HG03280 (cell line): ENCODE measurements around the gene ABHD12B.
"Not testable (repeated sequence)": the region's sequence is repeated elsewhere in the genome, so short reads cannot be mapped to it uniquely, and the experiment has no call there.

Experiments
- ATAC-seq: cut with Tn5 transposase; IDR thresholded peaks from one replicate; pipeline ENCODE4 v1.9.1; 2021; ENCODE audit warnings: mild to moderate bottlenecking, moderate library complexity; ENCODE audit not compliant: unreplicated experiment

The ABHD12B gene

DNA sequence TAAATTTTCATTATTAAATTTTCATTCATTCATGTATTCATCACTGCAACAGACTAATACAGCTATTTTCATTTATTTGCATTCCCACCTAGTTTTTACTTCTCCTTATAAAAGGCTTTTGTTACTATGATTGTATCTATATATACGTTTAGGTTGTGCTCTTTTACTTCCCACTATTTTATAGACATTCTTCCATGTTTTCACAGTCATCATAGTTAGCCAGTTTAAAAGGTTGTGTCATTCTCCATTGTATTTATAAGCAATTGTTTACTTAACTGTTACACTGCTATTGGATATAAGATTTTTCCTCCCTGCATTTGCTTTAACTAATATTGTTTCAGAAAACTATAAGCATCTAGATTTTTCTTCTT is 12.0 kb downstream of the ABHD12B start:
- no peak for ATAC-seq

DNA sequence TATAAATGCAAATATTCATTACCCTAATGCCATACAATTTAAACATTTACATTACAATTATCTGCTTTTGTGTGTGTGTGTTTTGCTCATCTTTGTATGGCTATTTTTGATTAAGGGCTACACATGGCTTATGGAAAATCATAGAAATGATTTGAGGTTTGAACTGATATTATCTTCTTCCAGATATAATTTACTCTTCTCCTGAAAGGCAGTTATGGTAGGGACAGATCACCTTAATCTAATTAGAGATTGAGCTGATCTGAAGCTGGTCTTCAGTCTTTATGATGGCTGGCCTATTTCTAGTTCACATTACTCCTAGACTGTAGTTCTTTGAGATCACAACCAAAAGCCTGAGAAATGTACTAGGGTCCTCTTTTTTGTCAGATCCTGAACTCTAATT is 15.6 kb downstream of the ABHD12B start:
- no peak for ATAC-seq

DNA sequence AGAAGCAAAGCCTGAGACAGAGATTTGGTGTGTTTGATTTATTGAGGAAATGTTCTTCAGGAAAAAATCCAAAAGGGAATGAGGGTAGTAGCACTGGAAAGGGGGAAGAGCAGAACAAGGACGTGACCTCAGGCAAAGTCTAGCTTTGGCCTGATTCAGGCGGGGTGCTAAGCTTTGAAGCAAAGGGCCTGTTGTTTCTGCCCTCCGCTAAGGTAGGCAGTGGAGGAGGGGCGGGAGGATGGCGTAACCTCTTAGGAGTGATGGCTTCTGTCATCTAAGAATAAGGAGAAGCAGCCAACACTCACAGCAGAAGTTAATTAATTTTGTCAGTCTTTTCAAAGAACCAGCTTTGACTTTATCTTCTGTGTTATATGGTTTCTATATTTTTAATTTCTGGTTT is 20.4 kb downstream of the ABHD12B start:
- ATAC-seq, result no peak

DNA sequence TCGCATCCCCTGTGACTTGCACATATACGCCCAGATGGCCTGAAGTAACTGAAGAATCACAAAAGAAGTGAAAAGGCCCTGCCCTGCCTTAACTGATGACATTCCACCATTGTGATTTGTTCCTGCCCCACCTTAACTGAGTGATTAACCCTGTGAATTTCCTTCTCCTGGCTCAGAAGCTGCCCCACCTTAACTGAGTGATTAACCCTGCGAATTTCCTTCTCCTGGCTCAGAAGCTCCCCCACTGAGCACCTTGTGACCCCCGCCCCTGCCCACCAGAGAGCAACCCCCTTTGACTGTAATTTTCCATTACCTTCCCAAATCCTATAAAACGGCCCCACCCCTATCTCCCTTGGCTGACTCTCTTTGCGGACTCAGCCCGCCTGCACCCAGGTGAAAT is 24.6 kb downstream of the ABHD12B start:
- not testable (repeated sequence) for ATAC-seq

DNA sequence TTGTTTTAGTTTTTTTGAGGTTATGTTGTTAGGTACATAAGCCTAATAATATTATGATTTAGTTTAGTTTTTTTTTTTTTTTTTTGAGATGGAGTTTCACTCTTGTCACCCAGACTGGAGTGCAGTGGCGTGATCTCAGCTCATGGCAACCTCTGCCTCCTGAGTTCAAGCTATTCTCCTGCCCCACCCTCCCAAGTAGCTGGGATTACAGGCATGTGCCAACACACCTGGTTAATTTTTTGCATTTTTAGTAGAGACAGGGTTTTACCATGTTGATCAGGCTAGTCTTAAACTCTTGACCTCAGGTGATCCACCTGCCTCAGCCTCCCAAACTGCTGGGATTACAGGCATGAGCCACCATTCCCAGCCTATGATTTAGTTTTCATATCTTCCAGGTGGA is 25.2 kb downstream of the ABHD12B start:
- ATAC-seq, result not testable (repeated sequence)

DNA sequence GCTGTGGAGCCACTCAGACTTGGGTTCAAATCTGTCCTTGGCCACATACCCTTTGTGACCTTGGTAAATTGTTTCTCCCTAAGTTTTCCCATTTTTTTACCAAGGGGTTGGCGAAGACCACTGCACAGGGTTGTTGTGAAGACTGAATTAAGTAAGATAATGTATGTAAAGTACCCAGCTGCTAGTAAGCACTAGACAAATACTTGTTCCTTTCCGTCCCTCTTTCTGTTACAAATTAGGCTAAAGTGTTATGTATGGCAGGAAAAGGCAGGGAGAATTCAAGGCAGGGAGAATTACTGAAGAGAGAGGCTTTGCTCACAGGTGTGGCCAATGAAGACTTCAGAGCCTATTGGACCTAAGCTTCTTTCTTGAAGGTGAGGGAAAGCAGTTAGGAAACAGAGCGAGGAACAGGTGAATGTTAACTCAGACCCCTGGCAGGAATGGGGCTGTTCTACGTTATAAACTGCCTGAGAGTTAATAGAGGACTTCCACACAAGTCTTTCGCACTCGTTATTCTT is 25.9 kb downstream of the ABHD12B start:
- ATAC-seq, result no peak

DNA sequence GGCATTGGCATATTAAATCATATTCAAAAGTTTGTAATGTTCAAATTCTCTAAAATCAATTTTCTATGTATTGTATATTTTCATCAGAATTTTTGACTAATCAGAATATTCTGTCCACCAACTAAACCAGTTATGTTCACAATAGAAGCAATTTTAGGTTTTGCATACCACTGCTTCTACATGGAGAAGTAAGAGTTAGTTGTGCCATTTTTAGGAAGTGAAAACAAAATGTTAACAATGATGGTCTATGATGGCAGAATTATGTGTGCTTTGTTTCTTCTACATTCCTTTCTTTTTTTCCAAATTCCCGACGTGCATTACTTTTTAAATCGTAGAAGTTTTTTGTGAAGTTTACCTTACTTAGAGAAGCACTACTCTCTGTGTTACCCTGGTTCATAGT is 29.5 kb downstream of the ABHD12B start:
- ATAC-seq, result no peak

DNA sequence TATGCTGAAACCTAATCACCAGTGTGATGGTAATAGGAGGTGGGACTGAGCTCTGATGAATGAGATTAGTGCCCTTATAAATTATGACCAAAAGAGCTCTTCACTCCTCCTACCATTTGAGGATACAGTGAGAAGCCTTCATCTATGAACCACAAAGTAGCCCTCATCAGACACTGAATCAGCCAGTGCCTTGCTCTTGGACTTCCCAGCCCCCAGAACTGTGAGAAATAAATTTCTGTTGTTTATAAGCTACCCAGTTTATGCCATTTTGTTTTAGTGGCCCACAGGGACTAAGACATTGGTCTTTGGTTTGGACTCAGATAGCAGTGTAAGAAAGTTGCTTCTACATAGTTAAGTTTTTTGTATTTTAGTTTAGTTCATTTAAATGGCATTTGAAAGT is 32.9 kb downstream of the ABHD12B start:
- ATAC-seq, result no peak

DNA sequence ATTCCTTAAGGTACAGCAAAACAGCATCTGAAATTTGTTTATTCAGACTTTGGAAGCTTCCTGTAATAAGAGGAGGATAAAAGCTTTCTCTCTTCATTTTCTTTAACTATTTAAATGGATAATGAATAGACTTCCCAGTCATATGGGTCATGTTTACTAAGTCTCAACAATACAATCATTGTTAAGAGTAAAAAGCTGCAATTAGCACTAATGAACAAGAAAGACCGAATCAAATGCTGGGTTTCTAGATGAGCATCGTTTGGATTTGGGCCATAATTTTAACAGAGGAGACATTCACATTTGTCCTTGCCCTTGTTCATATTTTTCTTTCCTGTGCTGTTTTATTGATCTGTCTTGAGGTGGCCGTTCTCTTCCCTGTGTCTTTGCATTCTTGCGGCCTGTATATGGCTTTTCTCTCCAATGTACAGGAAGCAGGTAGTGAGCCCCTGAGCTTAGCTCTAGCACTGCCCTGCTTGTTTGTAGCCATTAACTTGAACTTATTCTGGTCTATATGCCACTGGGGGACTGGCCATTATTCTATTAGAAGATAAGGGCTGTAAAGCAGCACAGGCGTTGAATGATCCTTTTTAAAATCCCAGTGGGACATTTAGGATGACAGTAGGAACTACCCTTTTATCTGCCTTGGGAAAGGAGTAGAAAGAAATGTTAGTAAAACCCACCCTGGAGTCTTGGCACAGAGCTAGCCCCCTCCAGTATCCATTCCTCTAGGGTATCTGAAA is 34.6 kb downstream of the ABHD12B start:
- ATAC-seq, result no peak

DNA sequence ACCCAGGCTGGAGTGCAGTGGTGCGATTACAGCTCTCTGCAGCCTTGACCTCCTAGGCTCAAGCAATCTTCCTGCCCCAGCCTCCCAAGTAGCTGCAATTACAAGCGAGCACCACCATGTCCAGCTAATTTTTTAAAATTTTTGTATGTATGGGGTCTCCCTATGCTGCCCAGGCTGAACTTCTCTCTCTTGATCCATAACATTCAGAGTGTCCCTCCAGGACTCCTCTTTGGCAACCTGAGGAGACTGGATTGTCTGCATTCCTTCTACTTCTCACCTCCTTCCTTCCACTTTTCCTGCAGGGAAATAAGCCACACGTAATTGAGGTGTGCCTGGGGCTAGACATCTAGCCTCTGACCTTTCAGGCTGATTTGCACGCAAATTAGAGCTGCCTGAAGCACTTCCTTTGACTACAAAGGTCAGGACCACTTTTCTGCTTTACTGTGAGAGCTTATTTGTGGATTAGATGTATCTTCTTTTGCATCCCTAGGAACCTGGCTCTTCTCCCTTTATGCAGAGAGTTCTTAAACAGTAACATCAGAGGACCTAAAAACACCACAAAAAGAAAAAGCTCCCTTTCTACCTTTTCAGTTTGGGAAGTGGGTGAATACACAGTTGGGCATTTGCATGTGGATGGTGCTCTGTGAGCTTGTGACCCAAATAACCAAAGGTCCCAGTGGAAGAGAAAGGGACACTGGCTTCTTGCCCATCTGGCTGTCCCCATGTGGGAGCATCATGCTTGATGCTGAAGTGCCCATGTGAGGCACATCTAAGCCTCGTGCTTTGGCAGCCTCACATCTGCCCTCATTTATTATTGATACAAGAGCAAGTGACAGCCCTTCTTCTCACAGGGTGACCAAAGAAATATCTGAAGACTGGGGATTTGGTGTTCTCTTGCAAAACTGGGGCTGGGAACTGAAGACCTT is 38.9 kb downstream of the ABHD12B start:
- ATAC-seq, result no peak

DNA sequence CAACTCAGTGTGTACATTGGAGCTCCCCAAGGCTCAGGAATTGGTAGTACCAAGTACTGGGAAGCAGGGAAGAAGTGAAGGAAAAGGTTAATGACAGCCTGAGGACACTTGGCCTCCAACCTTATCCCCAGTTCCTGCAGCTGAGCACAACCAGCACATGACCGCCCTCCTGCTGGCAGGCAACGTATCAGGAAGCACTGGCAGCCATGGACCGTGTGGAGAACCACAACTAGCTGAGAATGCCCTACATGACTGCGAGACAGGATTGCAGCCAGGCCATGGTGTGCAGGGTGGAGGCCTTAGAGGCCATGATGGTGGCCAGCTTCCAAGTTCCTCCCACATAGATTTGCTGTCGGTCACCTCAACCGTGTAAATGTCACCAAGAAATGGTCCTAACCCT is 45.6 kb downstream of the ABHD12B start:
- ATAC-seq, result no peak

DNA sequence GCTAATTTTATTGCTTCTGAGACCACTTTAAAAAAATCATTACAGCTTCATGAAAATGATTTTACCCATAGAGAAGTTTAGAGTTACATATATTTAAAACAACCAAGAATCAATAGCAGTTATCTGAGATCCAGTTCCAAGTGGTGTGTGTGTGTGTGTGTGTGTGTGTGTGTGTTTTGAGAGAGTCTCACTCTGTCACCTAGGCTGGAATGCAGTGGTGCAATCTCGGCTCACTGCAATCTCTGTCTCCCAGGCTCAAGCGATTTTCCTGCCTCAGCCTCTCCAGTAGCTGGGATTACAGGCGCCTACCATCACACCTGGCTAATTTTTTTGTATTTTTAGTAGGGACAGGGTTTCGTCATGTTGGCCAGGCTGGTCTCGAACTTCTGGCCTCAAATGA is 47.7 kb downstream of the ABHD12B start:
- not testable (repeated sequence) for ATAC-seq

DNA sequence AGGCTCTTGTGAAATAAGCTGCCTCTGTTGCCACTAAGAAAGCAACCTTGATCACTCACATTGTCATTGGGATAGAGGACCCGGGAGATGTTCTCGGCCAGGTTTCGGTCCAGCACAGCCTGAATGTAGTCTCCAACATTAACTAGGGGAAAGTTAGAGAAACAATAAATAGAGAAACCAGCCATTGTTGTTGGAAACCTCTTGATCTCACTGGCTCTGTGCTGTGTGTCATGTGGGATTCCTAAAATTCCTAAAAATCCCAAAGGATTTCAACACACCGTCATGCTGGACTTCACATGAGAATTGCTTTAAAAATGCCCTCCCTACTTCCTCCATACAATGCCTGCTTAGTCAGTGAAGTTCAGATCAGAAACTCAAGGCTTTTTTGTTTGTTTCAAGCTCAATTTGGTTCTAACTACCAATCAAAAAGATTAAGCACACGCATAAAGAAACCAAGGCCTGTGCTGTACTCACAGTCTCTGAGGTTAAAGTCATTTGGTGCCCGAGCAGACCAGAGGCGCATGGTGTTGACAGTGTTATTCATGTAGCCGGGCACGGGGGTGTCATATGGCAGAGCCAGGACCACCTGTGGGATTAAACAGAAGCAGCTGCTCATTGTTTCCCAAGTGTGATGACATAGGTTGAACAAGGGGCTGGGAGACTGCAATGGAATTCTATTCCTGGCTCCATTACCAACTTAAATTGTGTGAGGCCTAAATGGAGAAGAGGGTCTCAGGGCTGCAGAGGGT is 48.8 kb downstream of the ABHD12B start:
- no peak for ATAC-seq

DNA sequence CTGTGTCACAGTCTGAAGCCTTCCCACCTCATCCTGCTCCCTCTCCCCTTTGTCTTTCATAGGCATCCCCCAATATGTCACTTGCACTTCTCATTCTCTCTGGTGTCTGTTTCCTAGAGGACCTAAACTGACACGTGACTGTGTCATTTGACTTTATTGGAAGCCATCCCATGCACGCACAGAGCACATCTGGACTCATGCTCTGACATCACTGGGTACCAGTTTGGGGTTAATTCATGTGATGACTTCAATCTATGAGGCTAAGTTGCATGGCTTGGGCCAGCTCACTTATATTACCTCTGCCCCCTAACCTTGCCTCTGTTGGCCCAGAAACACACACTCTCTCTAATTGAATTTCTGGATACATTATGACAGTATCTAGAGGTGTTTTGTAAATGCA is 51.0 kb downstream of the ABHD12B start:
- ATAC-seq, result no peak

DNA sequence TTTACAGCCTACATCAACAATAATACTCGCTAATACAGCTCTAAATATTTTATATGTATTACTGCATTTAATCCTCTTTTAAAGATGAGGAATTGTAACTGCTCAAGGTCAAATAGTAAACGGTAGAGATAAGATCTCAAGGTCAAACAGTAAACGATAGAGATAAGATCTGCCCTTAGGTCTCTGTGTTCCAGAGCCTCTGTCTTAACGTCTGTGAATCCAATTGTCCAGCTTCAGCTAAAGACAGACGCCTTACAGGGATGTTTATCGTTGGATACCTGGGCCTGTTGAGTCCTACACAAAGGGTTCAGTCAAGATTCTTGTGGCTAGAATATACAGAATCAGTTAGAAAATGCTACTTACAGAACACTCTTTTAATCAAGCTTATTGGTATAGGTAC is 52.4 kb downstream of the ABHD12B start:
- no peak for ATAC-seq

DNA sequence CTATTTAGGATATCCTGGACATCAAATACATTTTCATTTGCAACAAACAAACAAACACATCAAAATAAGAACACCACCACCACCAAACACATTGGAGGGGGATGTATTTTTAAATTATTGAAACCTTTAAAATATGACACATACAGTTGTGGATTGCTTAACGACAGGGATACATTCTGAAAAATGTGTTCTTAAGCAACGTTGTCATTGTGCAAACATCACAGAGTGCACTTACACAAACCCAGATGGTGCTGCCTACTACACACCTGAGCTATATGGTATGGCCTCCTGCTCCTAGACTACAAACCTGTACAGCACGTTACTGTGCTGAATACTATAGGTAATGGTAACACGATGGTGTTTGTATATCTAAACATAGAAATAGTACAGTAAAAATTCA is 53.0 kb downstream of the ABHD12B start:
- ATAC-seq, result no peak

DNA sequence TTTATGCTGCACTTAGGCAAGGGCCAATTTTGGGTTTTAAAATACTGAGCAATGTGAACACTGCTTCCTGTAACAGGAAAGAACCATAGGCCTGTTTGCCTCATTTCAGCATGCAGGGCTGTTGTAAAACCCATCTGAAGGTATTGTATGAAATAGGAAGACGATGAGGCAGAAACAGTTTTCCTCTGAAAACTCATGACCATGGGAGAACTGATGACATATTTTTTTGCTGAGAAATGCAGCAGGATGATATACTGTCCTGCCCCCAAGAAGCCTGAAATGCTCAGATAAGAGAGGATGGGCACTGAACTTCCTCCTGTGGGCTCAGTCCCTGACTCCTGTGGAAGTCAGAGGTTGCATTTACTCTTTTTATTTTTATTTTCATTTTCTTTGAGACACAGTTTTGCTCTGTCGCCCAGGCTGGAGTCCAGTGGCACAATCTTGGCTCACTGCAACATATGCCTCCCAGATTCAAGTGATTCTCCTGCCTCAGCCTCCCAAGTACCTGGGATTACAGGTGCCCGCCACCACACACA is 55.1 kb downstream of the ABHD12B start:
- ATAC-seq, result no peak

DNA sequence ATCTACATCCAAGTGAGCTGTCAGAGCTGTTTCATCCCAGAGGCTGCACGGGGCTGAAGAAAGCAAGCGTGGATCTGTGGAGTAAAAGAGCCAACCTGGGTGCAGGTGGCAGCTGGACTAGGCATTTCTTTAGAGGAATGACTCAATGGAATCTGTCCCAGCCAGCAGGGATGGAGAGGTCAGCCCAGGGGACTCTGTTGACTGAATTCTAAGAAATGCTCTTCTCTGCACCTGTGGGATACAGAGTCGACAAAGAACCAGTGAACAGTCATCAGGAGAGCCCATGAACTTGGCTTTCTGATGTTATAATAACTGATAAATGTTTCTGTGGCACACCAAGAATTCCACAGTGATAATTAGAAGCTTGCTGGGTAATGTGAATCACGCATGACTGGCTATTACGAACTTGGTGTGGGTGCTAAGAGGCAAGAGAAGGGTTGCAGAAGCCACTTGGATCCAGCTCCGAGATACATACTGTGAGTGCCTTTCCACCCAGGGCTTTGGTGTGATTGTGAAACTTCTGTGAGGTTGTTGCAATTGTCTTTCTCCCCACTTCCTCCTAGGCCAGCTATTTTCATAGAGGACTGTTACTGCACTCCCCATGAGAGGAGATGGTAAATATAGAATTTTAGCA is 56.3 kb downstream of the ABHD12B start:
- no peak for ATAC-seq

DNA sequence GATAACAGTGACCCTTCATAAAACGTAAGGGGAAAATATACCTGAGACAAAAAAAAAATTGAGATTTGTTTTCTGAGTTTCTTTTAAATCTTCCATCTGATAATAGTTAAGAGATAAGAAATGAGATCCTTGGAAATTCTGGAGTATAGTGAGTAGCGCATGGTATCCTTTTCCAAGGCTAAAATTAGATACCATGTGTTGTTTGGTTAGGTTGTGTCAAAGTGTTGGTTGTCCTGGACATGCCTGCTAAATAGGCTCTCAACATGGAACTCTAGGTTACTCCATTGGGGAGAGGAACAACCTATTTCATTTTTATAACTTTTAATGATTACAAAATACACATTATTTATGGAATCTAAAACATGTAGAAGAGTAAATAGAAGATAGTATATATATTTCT is 57.7 kb downstream of the ABHD12B start:
- ATAC-seq, result no peak

DNA sequence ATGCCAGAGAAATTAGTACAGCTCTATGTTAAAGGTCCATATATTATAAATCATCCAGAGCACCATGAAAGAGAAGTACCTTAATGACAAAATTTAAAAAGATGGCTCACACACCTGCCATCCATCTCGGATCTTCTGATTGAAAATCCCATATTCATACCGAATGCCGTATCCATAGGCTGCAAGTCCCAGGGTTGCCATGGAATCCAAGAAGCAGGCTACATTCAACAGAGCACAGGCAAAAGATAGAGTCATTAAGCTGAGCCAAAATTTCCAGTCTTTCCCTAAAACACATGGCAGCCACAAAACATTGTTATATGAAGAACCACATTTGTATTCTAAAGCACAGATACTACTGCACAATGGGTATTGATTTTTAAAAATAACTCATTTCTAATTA is 59.7 kb downstream of the ABHD12B start:
- ATAC-seq, result no peak

DNA sequence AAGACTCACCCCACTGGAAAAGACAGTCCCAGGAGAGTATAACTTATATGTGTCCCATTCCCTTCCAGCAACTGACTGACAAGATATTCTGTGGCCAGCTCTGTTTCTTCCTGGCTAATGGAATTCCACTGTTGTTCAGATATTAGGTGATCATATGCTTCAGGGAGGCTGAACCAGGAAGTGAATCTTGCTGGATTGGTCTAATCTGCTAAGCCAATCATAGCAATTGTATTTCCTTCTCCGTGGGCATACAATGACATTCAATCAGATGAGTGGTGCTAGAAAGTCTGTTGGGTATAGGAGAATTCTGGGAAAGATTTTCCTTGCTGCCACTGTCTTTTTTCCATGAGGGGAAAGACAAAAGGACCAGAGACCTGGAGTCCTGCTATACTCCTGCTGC is 60.3 kb downstream of the ABHD12B start:
- no peak for ATAC-seq
